ENCODE results near the gene RPS15.

DNA sequence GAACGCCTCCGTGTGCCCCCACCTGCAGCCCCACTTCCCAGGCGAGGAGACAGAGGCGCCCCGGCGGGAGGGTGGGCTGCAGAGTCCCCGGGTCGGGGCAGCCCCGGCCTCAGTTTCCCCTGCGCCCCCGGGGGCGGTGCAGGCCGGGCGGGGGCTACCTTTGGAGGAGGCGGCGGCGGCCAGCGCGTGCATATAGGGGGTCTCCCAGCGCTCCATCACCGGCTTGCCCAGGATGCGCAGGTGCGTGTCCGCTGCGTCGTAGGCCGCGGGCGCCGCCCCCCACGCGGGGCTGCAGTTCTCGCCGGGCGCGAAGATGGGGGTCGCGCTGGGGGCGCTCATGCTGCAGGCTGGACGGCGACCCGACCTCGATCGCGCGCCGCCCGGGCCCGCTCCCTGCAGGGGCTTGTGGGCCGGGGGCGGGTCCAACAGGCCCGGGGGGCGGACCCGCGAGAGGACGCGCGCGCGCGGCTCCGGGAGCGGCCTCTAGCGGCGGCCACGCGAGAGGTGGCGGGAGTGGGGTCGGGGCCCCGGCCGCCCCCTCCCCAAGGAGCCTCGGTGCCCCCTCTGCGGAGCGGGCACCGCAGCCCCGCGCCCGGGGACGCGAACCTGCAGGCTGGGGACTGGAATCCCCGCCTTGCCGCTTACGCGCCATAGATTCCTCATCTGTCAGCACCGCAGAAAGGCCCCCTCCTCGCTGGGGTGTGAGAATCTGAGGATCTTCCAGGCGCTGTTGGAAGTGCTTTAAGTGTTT, 36.9 kb upstream of the RPS15 start, which contains the start of gene GAMT:
- TF ChIP-seq, protein P1, sequence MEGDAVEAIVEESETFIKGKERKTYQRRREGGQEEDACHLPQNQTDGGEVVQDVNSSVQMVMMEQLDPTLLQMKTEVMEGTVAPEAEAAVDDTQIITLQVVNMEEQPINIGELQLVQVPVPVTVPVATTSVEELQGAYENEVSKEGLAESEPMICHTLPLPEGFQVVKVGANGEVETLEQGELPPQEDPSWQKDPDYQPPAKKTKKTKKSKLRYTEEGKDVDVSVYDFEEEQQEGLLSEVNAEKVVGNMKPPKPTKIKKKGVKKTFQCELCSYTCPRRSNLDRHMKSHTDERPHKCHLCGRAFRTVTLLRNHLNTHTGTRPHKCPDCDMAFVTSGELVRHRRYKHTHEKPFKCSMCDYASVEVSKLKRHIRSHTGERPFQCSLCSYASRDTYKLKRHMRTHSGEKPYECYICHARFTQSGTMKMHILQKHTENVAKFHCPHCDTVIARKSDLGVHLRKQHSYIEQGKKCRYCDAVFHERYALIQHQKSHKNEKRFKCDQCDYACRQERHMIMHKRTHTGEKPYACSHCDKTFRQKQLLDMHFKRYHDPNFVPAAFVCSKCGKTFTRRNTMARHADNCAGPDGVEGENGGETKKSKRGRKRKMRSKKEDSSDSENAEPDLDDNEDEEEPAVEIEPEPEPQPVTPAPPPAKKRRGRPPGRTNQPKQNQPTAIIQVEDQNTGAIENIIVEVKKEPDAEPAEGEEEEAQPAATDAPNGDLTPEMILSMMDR (IDR thresholded peaks at IDR 0.05), result peak in 3 of 4 experiments; percentile 37 to 74 (median 56)
- TF ChIP-seq EP300 (IDR thresholded peaks at IDR 0.05) (no peak), POLR2A (IDR thresholded peaks at IDR 0.05) (no peak), POLR2AphosphoS5 (IDR thresholded peaks at IDR 0.05) (no peak)
